Measurements from ENCODE around the gene DLG1.

DLG1 gene

DNA sequence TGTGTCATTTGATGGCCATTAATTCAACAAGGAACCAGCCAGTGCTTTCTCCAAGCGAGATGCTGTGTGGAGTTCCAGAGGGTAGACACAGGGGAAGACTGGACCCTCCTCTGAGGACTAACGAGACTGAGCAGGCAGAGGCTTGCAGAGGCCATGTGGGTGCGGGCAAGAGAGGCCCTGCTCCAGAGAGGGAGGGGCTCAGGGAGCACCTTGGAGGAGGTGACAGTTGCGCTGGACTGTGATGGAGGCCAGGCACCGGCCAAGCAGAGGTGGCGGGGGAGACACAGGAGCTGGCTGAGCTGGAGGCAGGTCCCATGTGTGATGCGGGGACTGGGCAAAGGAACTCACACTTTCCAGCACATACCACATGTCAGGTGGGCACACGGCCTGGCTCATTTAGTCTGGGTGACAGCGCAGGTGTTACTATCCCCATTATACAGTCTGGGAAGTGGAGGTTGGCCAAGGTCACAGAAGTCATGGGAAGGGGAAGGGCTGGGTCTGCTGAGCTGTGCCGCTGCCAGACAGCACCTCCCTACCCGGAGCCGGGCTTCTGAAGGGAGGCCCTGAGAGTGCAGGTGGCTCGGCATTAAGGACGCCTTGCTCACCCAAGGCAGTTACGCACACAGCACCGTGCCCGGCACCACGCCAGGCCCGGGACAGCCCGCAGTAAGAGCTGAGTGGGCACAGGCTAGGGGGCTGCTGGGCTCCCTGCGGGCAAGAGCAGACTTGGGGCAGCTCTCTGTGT is 272.5 kb downstream of the DLG1 start:
- no peak for DNase-seq

- no peak for DNase-seq
Measured at GRCh38 chr3:197024881-197025735, 273.3 kb downstream of the DLG1 start.

DNA sequence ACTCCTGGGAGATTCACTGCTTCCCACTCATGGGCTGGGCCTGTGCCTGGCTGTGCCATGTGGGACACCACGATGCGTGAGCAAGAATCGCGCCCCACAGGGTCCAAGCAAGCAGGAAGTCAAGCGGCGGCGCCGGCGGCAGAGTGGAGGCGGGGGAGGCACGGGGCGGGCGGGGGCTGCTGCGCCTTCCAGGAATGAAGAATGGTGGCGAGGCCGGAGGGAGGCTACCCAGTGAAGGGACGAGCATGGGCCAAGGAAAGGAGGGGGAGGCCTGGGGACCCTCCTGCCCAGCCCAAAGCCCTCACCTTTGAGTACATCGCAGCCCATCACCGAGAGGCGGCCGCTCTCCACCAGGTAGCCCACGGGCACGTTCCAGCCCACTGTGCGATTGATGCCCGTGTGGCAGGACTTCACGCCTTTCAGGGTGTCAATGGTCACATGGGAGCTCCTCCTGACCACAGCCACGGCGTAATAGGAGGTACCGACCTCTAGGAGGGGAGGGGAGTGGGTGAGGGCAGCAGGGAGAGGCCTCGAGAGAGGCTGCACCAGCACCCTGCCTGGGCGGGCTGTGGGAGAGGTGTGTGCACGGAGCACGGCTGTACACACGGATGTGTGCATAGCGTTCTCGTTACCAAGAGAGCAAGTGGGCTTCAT is 274.3 kb downstream of the DLG1 start:
- DNase-seq = no peak

- peak; percentile 49 for DNase-seq
Measured at GRCh38 chr3:197023241-197023997, 275.0 kb downstream of the DLG1 start.

DNA sequence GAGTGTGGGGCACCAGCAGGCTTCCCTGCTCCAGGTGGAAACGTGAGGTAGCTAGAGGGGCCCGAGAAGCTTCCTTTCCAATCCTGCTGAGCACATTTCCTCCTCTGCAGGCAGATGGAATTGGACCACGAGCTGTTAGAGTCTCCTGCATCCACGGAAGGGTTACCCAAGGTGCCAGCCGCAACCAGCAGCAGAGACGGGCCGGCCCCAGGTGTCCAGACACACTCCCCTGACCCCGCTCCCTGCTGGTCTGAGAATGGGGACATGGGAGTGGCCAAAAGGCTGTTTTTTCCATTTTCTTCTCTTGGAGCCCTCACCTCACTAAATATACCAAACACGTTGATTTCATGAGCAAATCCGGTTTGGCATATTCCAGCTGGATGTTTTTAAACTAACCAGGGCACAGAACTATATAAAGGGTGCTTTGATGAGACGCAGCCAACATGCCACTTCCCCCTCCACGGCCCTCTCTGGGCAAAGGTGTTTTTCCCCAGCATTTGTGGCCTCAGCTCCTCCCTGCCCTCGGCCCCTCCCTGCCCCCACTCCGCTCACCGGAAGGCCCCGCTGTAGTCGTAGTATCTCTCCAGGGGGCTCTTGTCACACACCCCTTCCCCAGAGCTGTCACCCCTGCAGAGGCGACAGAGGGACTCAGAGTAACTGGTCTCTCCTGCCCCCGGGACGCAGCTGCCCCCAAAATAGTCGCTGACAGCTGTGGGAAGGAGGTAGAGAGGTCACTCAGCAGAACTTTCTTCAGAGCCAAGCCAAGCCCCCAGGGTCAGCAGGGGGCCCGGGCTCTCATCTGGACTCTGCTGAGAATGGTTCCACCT is 275.8 kb downstream of the DLG1 start:
- DNase-seq = no peak

DNA sequence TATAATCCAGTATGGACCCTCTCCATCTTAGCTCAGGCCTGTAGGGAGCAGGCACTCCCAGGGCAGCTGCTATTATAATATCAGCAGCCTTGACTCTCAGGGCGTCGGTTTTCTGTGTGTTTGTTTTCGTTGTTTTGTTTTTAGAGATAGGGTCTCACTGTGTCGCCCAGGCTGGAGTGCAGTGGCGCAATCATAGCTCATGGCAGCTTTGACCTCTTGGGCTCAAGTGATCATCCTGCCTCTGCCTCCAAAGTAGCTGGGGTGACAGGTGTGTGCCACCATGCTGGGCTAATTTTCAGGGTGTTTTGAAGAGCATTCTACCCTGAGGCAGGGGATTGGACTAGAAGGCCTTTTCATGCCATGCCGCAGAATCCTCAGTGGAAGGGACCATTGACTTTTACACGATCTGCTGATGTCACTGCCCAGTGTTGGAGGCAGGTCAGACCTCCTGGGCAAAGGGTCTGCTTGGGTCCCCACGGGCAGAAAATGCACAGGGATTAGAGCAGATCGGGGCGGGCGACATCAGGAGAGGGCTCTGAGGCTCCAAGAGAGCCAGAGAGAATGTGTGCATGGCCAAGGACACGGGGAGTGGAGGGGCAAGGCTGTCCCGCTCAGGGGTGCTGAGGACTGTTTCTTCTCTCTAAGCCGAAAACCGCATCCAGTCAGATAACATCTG is 276.5 kb downstream of the DLG1 start:
- no peak for DNase-seq

- no peak for DNase-seq
Measured at GRCh38 chr3:197021231-197021630, 277.2 kb downstream of the DLG1 start.

DNA sequence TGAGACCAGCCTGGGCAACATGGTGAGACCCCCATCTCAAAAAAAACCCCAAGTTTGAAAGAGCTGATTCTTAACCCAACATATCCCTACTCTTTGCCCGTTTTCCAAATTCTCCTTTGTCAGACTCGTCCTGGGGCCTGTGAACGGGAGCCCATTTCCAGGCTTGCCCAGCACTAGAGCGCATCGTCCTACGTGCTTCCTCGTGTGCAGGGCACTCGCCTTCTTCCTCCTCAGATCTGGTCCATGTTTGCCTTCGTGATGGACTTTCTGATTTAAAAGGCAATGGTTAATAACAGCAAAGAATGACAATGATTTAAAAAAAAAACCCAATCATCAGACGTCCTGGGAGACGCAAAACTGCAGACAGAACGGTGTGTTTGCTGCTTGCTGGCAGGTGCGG is 278.9 kb downstream of the DLG1 start:
- DNase-seq = no peak

DNA sequence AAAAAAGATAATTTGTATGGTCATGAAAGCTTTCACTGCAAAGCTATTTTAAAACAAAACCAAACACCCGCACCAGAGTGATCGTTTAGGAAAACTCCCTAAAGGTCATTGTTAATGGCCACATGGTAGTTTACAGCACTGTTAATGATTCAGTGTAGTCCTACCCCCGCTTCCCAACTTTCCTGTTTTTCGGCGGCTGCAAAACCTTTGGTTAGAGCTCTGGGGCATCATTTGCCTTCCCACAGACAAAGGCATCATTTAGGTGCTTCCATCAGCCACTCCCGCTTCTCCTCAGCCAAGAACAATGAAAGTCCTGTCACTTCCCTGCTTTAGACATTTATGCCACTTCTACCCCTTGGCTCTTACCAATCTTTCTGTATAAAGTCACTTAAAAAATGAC is 279.4 kb downstream of the DLG1 start:
- DNase-seq = no peak

- no peak for DNase-seq
Measured at GRCh38 chr3:197017003-197017402, 281.4 kb downstream of the DLG1 start.

GRCh38 chr3:197015790-197016736 is 282.3 kb downstream of the DLG1 start:
- DNase-seq = no peak

DNA sequence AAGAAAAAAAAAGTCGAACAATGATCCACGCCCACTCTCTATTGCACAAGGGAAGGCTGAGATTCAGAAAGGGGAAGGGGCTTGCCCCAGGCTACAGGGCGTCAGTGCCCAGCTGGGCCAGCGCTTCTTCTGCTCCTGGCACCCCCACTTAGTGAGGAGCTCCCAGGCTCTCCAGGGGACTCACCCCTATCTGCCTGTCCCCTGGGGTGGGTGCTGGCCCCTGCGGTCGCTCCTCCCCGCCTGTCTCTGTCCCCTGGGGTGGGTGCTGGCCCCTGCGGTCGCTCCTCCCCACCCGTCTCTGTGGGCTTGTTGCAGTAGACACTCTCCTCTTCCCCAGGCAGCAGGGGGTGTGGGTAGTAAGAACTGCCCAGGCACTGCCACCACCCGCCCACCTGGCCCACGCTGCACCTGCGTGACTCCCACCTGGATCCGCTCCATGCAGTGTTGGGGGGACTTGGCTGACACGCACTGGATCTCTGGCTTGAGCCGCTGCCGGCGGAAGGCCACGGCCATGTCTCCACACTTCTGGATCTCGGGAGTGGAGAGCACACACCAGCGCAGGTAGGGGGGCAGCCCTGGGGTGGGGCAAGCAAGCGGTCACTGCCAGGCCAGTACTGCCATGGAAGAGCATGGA is 283.4 kb downstream of the DLG1 start:
- DNase-seq = no peak

DNA sequence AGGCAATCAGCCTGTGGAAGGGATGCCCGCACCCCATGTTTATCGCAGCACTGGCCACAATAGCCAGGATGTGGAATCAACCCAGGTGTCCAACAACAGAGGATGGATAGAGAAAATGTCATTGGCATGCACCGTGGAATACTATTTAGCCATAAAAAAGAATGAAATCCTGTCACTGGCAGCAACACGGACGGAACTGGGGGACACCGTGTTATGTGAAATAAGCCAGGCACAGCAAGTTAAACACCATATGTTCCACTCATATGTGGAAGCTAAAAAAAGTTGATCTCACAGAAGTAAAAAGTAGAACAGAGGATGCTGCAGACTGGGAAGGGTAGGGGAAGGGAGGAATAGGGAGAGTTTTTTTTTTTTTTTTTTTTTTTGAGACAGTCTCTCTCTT is 284.4 kb downstream of the DLG1 start:
- DNase-seq = no peak

DNA sequence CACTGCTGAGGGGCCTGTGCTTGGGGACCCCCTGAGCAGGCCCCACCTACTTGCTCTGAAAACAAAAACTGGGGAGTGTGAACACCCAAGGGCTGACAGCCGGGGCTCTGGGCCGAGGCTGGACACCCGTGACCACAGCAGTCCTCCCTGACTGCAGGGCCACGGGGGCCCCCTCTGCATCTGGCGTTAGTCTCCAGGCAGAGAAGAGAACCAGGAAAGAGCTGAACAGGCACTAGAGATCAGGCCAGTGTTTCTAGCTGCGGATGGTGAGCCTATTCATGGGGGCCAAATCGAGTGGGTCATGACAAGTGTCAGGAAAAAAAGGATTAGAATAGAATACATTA is 285.9 kb downstream of the DLG1 start:
- DNase-seq = no peak

DNA sequence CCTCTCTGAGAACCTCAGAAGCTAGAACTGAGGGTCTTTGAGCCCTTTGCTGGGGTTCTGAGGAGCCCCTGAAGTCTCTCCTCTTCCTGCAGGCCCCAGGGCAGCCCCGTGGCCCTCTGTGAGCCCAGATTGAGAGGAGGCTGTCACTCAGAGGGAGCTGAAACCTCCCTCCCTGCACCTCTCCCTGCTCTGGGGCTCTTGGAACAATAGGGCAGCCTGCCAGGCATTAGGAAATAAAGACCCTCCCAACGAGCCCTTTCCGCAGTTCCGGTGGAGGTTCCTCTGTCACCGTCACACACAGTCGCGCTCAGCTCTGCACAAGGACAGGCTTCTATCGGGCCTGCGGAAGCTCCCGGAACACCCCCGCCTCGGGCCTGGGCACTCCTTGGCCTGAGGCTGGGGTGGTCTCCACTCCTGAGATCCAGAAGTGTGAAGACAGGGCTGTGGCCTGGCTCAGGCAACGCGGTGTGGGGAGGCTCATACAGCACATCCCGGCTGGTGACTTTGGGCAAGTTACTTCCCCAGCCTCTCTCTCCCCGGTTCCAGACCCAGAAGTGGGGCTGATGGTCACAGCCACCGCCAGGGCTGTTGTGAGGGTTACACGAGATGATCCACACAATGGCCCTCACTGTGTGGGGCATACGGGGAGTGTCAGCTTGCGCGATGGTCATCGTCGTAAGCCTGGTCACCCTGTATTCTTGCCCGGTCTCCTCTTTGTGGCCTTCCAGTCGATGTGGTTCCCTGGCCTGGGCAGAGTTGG is 286.5 kb downstream of the DLG1 start:
- no peak for DNase-seq

DNA sequence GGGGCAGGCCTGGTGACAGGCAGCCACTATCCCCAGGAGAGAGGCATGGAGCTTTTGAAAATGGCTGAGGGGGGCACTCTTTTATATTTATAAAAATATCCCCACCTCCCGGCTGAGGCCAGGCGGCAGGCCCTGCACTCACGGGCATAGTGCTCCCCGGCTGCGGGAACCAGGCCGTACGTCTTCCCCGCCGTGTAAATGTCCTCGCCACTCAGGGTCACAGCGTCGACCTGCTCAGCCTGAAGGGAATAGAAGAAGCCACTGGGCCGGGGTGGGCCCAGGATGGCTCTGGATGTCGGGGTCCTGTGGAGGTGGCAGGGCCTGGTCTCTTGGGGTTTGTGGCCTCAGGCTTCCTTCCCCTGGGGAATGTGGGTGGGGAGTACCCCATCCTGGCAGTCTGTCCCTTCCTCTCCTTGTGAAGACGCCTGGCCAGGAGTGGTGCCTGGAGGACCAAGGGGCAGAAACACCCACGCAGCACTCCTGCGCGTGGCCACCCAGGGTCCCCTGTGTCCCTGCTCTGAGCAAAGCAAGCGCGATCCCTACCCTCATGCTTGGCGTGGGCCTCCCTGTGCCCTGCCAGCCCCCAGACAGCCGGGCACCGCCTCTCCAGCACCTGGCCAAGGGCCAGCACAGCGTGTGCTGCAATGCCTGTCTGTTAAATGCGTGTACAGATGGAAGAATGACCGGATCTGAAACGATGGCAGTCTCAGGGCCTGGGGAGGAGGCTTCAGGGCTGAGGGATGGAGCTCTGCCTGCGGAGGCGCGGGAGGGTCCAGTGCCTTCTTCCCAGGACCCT is 287.7 kb downstream of the DLG1 start:
- no peak for DNase-seq

- no peak for DNase-seq
Measured at GRCh38 chr3:197009532-197010019, 288.8 kb downstream of the DLG1 start.
